Ovary (tissue), 3 donors: ENCODE results near the gene DAAM2.

Source experiments
- CTCF ChIP-seq, 3 donors: fragments of 450-650 bp in 2 of 3; fragments of 200-600 bp in 1 of 3; IDR thresholded peaks; one replicate each; pipeline versions ENCODE4 v1.5.1 to v1.8.0; 2016 to 2022; ENCODE audit warnings: antibody characterized with exemption in 3 of 3, mild to moderate bottlenecking in 1 of 3
- EP300 ChIP-seq: sonication (generic); formaldehyde crosslinking; IDR thresholded peaks from one replicate; pipeline ENCODE4 v1.6.1; 2017; ENCODE audit warnings: antibody characterized with exemption
- donor health status: DM: no; HTN: no; CAD: no.

DNA sequence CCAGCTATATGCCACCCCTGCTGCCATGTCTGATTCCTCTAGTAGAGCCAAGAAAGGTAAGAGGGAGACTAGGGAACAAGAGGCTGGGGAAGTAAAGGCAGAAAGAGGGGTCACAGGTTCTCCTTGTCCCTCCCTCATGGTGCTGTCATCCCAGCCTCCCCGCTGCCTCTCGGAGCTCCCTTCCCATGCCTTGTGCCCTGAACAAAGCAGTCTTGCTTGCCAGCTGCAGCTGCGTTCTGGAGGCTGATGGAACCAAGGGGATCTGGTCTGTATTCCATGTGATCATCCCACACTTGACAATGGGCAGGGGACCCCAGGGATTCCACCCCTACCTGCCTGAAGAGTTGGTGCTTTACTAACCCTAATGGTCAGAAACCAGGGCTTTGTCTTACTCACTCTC is 61.4 kb downstream of the DAAM2 start:
- TF ChIP-seq EP300, result no peak
- no peak for TF ChIP-seq CTCF (IDR thresholded peaks at IDR 0.05)
